CD4-positive, alpha-beta T cell treated with Interleukin-4 for 1 hour (primary cell): ENCODE measurements around the gene SNRNP35.
"Not testable (repeated sequence)": the region's sequence is repeated elsewhere in the genome, so short reads cannot be mapped to it uniquely, and the experiment has no call there.

Experiments
- DNase-seq, 2 donors: peaks; one replicate each; pipeline ENCODE4 v3.0.0-alpha.2; 2020 to 2022

SNRNP35 gene

GRCh38 chr12:123457980-123458779 lies at the start of gene SNRNP35:
Gene SNRNP35, plus strand, starts transcription at chr12:123458139. Its CDS starts 7,402 bp downstream, at chr12:123465541.
- peak; percentile 87 to 92 for DNase-seq

- DNase-seq, result not testable (repeated sequence)
Observed at GRCh38 chr12:123408619-123409018, 49.3 kb upstream of the SNRNP35 start.

GRCh38 chr12:123409284-123410040 lies 48.5 kb upstream of the SNRNP35 start:
- not testable (repeated sequence) for DNase-seq

GRCh38 chr12:123410041-123410412 lies 47.9 kb upstream of the SNRNP35 start:
- DNase-seq, result no peak

- no peak for DNase-seq
Observed at GRCh38 chr12:123421314-123421713, 36.6 kb upstream of the SNRNP35 start.

GRCh38 chr12:123427036-123427769 lies 30.7 kb upstream of the SNRNP35 start:
- peak; percentile 76 to 78 for DNase-seq

GRCh38 chr12:123428591-123428990 lies 29.3 kb upstream of the SNRNP35 start:
- no peak for DNase-seq

- DNase-seq, result not testable (repeated sequence)
Observed at GRCh38 chr12:123429101-123429500, 28.8 kb upstream of the SNRNP35 start.

GRCh38 chr12:123431951-123432817 lies 25.8 kb upstream of the SNRNP35 start:
- peak; percentile 54 to 65 for DNase-seq

GRCh38 chr12:123433615-123434014 lies 24.3 kb upstream of the SNRNP35 start:
- no peak for DNase-seq

GRCh38 chr12:123435636-123436016 lies 22.3 kb upstream of the SNRNP35 start:
- no peak for DNase-seq

- peak; percentile 92 to 94 for DNase-seq
Observed at GRCh38 chr12:123436017-123436964, 21.6 kb upstream of the SNRNP35 start, which contains the start of gene RILPL2. Gene RILPL2, minus strand, starts transcription at chr12:123436684. Its CDS starts 264 bp downstream, at chr12:123436420.

- DNase-seq, result no peak
Observed at GRCh38 chr12:123441523-123442164, 16.3 kb upstream of the SNRNP35 start.

GRCh38 chr12:123442774-123443173 lies 15.2 kb upstream of the SNRNP35 start:
- no peak for DNase-seq

GRCh38 chr12:123444092-123445026 lies 13.6 kb upstream of the SNRNP35 start:
- DNase-seq, result no peak

GRCh38 chr12:123445388-123446332 lies 12.3 kb upstream of the SNRNP35 start:
- no peak for DNase-seq

GRCh38 chr12:123446333-123446713 lies 11.6 kb upstream of the SNRNP35 start:
- DNase-seq, result no peak

GRCh38 chr12:123449249-123449733 lies 8.6 kb upstream of the SNRNP35 start:
- peak in 1 of 2 donors; percentile 36 for DNase-seq
